Uterus (tissue), 4 donors: ENCODE results near the gene SUPT5H. TPM values are rescaled to one million over a fixed set of nuclear protein-coding genes. Genes with fewer than 3 reads are reported as not detected.

Experiments
- DNase-seq, 2 donors: peaks; one replicate each; pipeline ENCODE4 v3.0.0-alpha.2; 2019 to 2020
- H3K27ac ChIP-seq, 2 donors: fragments of 200-600 bp; sonication (generic); 1 replicate in 1 of 2; 2 replicates in 1 of 2; pipeline ENCODE4 v1.5.1; 2016 to 2018
- H3K27me3 ChIP-seq, 2 donors: fragments of 200-600 bp; sonication (generic); one replicate each; pipeline ENCODE4 v1.5.1; 2018 to 2019; ENCODE audit warnings: control low read depth in 1 of 2
- H3K36me3 ChIP-seq, 2 donors: fragments of 200-600 bp; sonication (generic); one replicate each; pipeline ENCODE4 v1.5.1; 2019; ENCODE audit warnings: control low read depth in 1 of 2
- H3K4me1 ChIP-seq, 2 donors: fragments of 200-600 bp; sonication (generic); one replicate each; pipeline ENCODE4 v1.5.1; 2018 to 2019; ENCODE audit warnings: control low read depth in 1 of 2
- H3K4me3 ChIP-seq, 2 donors: fragments of 200-600 bp; sonication (generic); 1 replicate in 1 of 2; 2 replicates in 1 of 2; pipeline ENCODE4 v1.5.1; 2018 to 2019; ENCODE audit warnings: mild to moderate bottlenecking in 1 of 2
- H3K9me3 ChIP-seq, 2 donors: fragments of 200-600 bp; sonication (generic); one replicate each; pipeline ENCODE4 v1.5.1; 2019; ENCODE audit warnings: control low read depth in 1 of 2
- CTCF ChIP-seq, 4 experiments: fragments of 200-600 bp in 2 of 4; fragments of 450-650 bp in 2 of 4; sonication (generic) in 2 of 4; IDR thresholded peaks; one replicate each; pipeline ENCODE4 v1.5.1; 2016 to 2019; ENCODE audit warnings: antibody characterized with exemption in 4 of 4, mild to moderate bottlenecking in 2 of 4, moderate library complexity in 1 of 4
- POLR2A ChIP-seq, 2 donors: fragments of 450-650 bp; IDR thresholded peaks; one replicate each; pipeline ENCODE4 v1.6.1; 2016; ENCODE audit warnings: antibody characterized with exemption in 2 of 2, mild to moderate bottlenecking in 1 of 2, moderate library complexity in 1 of 2
- intact Hi-C: fragments of 100-400 bp; cut with DNase I; formaldehyde crosslinking; loops from one replicate; pipeline ENCODE4 v1.15.1; 2023; ENCODE audit warnings: low total_unique reads
- total RNA-seq, 4 donors: library from RNA; depleted of rRNA in 3 of 4; stranded (reverse); fragments of >200 nt in 3 of 4; gene quantifications; one replicate each; pipeline versions ENCODE4 v1.1.0 to v1.2.4, GENCODE V29; 2014 to 2023
- donor health status: DM: yes; HTN: yes; CAD: no.

SUPT5H gene
- total RNA-seq, 4 donors from 2014 or later, result 11.8 to 119 (median 40.0) TPM

GRCh38 chr19:39515551-39516191 lies 70.3 kb downstream of the SUPT5H start:
- Histone ChIP-seq H3K9me3 (no peaks in the 10 kb centered on the region), H3K36me3 (no peaks in the 10 kb centered on the region), H3K27me3 (peaks cover 11 to 28% of the 10 kb centered on the region in 2 donors), H3K4me3 (peak overlapping the region; percentile 9 to 15), H3K27ac (no peak overlapping the region), H3K4me1 (peaks cover 0 to 10% of the 10 kb centered on the region in 2 donors)
- DNase-seq, result no peak
- intact Hi-C loops, result no loop called here
- TF ChIP-seq POLR2A (IDR thresholded peaks at IDR 0.05) (no peak), CTCF (IDR thresholded peaks at IDR 0.05) (no peak)

- Histone ChIP-seq H3K9me3 (no peaks in the 10 kb centered on the region), H3K27me3 (peaks cover 11 to 28% of the 10 kb centered on the region in 2 donors), H3K4me3 (no peak overlapping the region), H3K4me1 (peaks cover 0 to 10% of the 10 kb centered on the region in 2 donors), H3K27ac (no peak overlapping the region), H3K36me3 (no peaks in the 10 kb centered on the region)
- no peak for DNase-seq
- intact Hi-C loops, result no loop called here
- TF ChIP-seq POLR2A (IDR thresholded peaks at IDR 0.05) (no peak), CTCF (IDR thresholded peaks at IDR 0.05) (no peak)
Observed at GRCh38 chr19:39516270-39516669, 70.9 kb downstream of the SUPT5H start.

- H3K36me3 ChIP-seq, result no peaks in the 10 kb centered on the region
- no peaks in the 10 kb centered on the region for H3K9me3 ChIP-seq
- intact Hi-C loops, result no loop called here
- DNase-seq, result no peak
- H3K4me3 ChIP-seq, result no peak overlapping the region
- TF ChIP-seq CTCF (IDR thresholded peaks at IDR 0.05) (no peak), POLR2A (IDR thresholded peaks at IDR 0.05) (no peak)
- peaks cover 11 to 27% of the 10 kb centered on the region in 2 donors for H3K27me3 ChIP-seq
- H3K4me1 ChIP-seq, result peaks cover 0 to 10% of the 10 kb centered on the region in 2 donors
- no peak overlapping the region for H3K27ac ChIP-seq
Observed at GRCh38 chr19:39517432-39517831, 72.0 kb downstream of the SUPT5H start.

GRCh38 chr19:39518458-39518857 lies 73.1 kb downstream of the SUPT5H start:
- Histone ChIP-seq H3K4me3 (no peak overlapping the region), H3K36me3 (no peaks in the 10 kb centered on the region), H3K9me3 (no peaks in the 10 kb centered on the region), H3K27me3 (peaks cover 11 to 22% of the 10 kb centered on the region in 2 donors), H3K4me1 (peaks cover 0 to 10% of the 10 kb centered on the region in 2 donors), H3K27ac (no peak overlapping the region)
- TF ChIP-seq POLR2A (IDR thresholded peaks at IDR 0.05), result no peak
- no peak for TF ChIP-seq CTCF (IDR thresholded peaks at IDR 0.05)
- intact Hi-C loops, result no loop called here
- DNase-seq, result no peak

- no peak for DNase-seq
- Histone ChIP-seq H3K4me3 (no peak overlapping the region), H3K4me1 (peaks cover 0 to 10% of the 10 kb centered on the region in 2 donors), H3K9me3 (no peaks in the 10 kb centered on the region), H3K27ac (no peak overlapping the region), H3K27me3 (peaks cover 10 to 22% of the 10 kb centered on the region in 2 donors), H3K36me3 (no peaks in the 10 kb centered on the region)
- intact Hi-C loops, result no loop called here
- no peak for TF ChIP-seq CTCF (IDR thresholded peaks at IDR 0.05)
- TF ChIP-seq POLR2A (IDR thresholded peaks at IDR 0.05), result no peak
Observed at GRCh38 chr19:39518975-39519374, 73.6 kb downstream of the SUPT5H start.
